Kidney (tissue), 14 donors: ENCODE results near the gene EIF2D. TPM values are rescaled to one million over a fixed set of nuclear protein-coding genes. Genes with fewer than 3 reads are reported as not detected.

Source experiments
- DNase-seq, 5 donors: peaks; one replicate each; pipeline ENCODE4 v3.0.0-alpha.2; 2013 to 2020
- FAIRE-seq: peaks from 2 replicates; lab custom pipeline; 2012; peaks lifted over from hg19 to GRCh38; lab: Jason Lieb, UNC
- H3K27ac ChIP-seq, 2 donors: one replicate each; pipeline ENCODE4 v1.7.0; 2013; ENCODE audit warnings: low read depth in 2 of 2, low read length in 2 of 2, inconsistent platforms in 1 of 2
- H3K27me3 ChIP-seq: one replicate; pipeline ENCODE4 v1.7.1; 2013; ENCODE audit warnings: low read length, inconsistent platforms; ENCODE audit not compliant: control insufficient read depth, insufficient read depth
- H3K36me3 ChIP-seq, 3 donors: one replicate each; pipeline versions ENCODE4 v1.7.0 to v1.7.1; 2013; ENCODE audit warnings: low read length in 3 of 3, control low read depth in 1 of 3, inconsistent platforms in 1 of 3; ENCODE audit not compliant: insufficient read depth in 3 of 3, control insufficient read depth in 2 of 3
- H3K4me1 ChIP-seq, 3 donors: one replicate each; pipeline versions ENCODE4 v1.7.0 to v1.7.1; 2013; ENCODE audit warnings: low read length in 3 of 3, inconsistent platforms in 1 of 3, low read depth in 1 of 3; ENCODE audit not compliant: control insufficient read depth in 2 of 3, insufficient read depth in 2 of 3
- H3K4me3 ChIP-seq, 3 donors: one replicate each; pipeline versions ENCODE4 v1.7.0 to v1.8.1; 2013; ENCODE audit warnings: low read length in 3 of 3, control low read depth in 1 of 3, inconsistent platforms in 1 of 3
- H3K9ac ChIP-seq, 3 donors: one replicate each; pipeline versions ENCODE4 v1.7.0 to v1.7.1; 2013; ENCODE audit warnings: low read length in 3 of 3, control low read depth in 1 of 3, inconsistent platforms in 1 of 3
- H3K9me3 ChIP-seq, 3 donors: one replicate each; pipeline versions ENCODE4 v1.7.0 to v1.7.1; 2013; ENCODE audit warnings: low read length in 3 of 3, control low read depth in 1 of 3, inconsistent platforms in 1 of 3; ENCODE audit not compliant: control insufficient read depth in 2 of 3, insufficient read depth in 1 of 3
- CTCF ChIP-seq: IDR thresholded peaks from 3 replicates; pipeline ENCODE4 v1.5.1; 2012; ENCODE audit warnings: mild to moderate bottlenecking, moderate library complexity, borderline replicate concordance; ENCODE audit not compliant: insufficient read depth; ENCODE audit errors: extremely low read depth
- intact Hi-C: fragments of 100-400 bp; cut with DNase I; formaldehyde crosslinking; loops from one replicate; pipeline ENCODE4 v1.11.1; 2022
- polyA plus RNA-seq: library from polyadenylated mRNA; stranded (reverse); fragments of 350-450 nt; fragmentation: Illumina TruSeq; extraction: RNeasy Lipid Tissue Mini Kit (QIAGEN cat#74804); gene quantifications from one replicate; pipeline ENCODE4 v1.2.3, GENCODE V29; 2014; ENCODE audit warnings: low read depth, low replicate concordance; ENCODE audit not compliant: insufficient read depth
- total RNA-seq: library from RNA; stranded (reverse); fragmentation: NEBNext Ultra II Directional; extraction: Animal tissue kit (Norgen Biotek cat#: 25700); gene quantifications from one replicate; pipeline ENCODE4 v1.2.1, GENCODE V29; 2021
- donor health status: control.
- donor health status: control.
- donor health status: control.
- donor health status: control.
- donor health status: control.
- donor health status: DM: yes; HTN: yes; CAD: no.
- donor health status: Normal renal cell carcinoma (clear cell type).

The EIF2D gene
- total and polyA plus RNA-seq, 2 donors from 2014 or later = 44.5 to 45.1 TPM

GRCh38 chr1:206568779-206569352 is 43.4 kb downstream of the EIF2D start:
- no peak overlapping the region for H3K9ac ChIP-seq
- intact Hi-C loops = no loop called here
- no peak overlapping the region for H3K4me3 ChIP-seq
- DNase-seq (no peak), FAIRE-seq (no peak)
- TF ChIP-seq CTCF = no peak
- no peaks in the 10 kb centered on the region for H3K9me3 ChIP-seq
- H3K36me3 ChIP-seq = no peaks in the 10 kb centered on the region
- no peak overlapping the region for H3K27ac ChIP-seq
- no peaks in the 10 kb centered on the region for H3K27me3 ChIP-seq
- H3K4me1 ChIP-seq = no peaks in the 10 kb centered on the region

GRCh38 chr1:206568256-206568655 is 44.0 kb downstream of the EIF2D start:
- Histone ChIP-seq H3K36me3 (no peaks in the 10 kb centered on the region), H3K27me3 (no peaks in the 10 kb centered on the region), H3K9me3 (no peaks in the 10 kb centered on the region), H3K4me1 (no peaks in the 10 kb centered on the region), H3K4me3 (no peak overlapping the region), H3K9ac (no peak overlapping the region), H3K27ac (no peak overlapping the region)
- DNase-seq (no peak), FAIRE-seq (no peak)
- TF ChIP-seq CTCF = no peak
- intact Hi-C loops = no loop called here

GRCh38 chr1:206566999-206567398 is 45.3 kb downstream of the EIF2D start:
- no peak for FAIRE-seq
- Histone ChIP-seq H3K4me1 (no peaks in the 10 kb centered on the region), H3K4me3 (no peak overlapping the region), H3K9me3 (no peaks in the 10 kb centered on the region), H3K27ac (no peak overlapping the region), H3K36me3 (no peaks in the 10 kb centered on the region), H3K27me3 (no peaks in the 10 kb centered on the region), H3K9ac (no peak overlapping the region)
- TF ChIP-seq CTCF = no peak
- peak in 1 of 5 donors; percentile 23 for DNase-seq
- intact Hi-C loops = no loop called here

DNA sequence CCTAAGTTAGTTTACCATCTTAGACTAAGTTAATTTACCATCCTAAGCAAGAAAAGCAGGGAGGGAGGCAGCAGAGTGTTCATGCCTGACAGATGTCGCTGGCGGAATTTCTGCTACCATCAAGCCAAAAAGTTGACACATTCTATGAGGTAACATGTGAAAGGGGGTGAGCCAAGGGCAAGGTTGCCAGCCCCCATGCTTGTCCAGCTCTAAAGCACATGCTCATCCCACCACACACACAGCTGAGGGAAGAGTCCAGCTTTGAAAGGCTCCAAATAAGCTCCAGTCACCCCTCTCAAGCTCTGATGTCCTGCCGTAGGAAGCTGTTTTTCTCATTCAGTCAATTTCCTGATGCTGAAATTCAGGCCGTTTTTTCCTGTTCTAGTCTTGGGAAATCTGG is 46.3 kb downstream of the EIF2D start:
- intact Hi-C loops = no loop called here
- FAIRE-seq = no peak
- no peak for TF ChIP-seq CTCF
- Histone ChIP-seq H3K4me3 (no peak overlapping the region), H3K9me3 (no peaks in the 10 kb centered on the region), H3K27ac (no peak overlapping the region), H3K4me1 (no peaks in the 10 kb centered on the region), H3K9ac (no peak overlapping the region), H3K36me3 (no peaks in the 10 kb centered on the region), H3K27me3 (no peaks in the 10 kb centered on the region)
- DNase-seq = no peak
